WERI-Rb-1 (cell line): Measurements from ENCODE around the gene OR51V1.
A peak's percentile ranks its signal among the peaks of the same experiment; 100 is the strongest.

Experiments
- DNase-seq: peaks from one replicate; pipeline ENCODE4 v3.0.0-alpha.2; 2020
- H3K27ac ChIP-seq: fragments of 250-450 bp; sonication (Bioruptor Pico); 2 replicates; pipeline ENCODE4 v1.5.1; 2020; ENCODE audit warnings: mild to moderate bottlenecking, moderate library complexity
- H3K27me3 ChIP-seq: fragments of 250-450 bp; sonication (Bioruptor Pico); 2 replicates; pipeline ENCODE4 v1.5.1; 2021; ENCODE audit warnings: mild to moderate bottlenecking, low read depth, moderate library complexity; ENCODE audit not compliant: insufficient read depth, severe bottlenecking
- H3K36me3 ChIP-seq: fragments of 250-450 bp; sonication (Bioruptor Pico); 2 replicates; pipeline ENCODE4 v1.5.1; 2020; ENCODE audit warnings: mild to moderate bottlenecking, moderate library complexity
- H3K4me3 ChIP-seq: 2 replicates; pipeline ENCODE4 v1.5.1; 2011; ENCODE audit warnings: low read depth, mild to moderate bottlenecking, control low read depth, low read length
- H3K9me3 ChIP-seq: fragments of 250-450 bp; sonication (Bioruptor Pico); 2 replicates; pipeline ENCODE4 v1.5.1; 2021; ENCODE audit warnings: mild to moderate bottlenecking, moderate library complexity; ENCODE audit not compliant: severe bottlenecking
- CTCF ChIP-seq: IDR thresholded peaks from 2 replicates; pipeline ENCODE4 v1.5.1; 2011; ENCODE audit warnings: low read depth, mild to moderate bottlenecking, control low read depth, inconsistent platforms, low read length

The OR51V1 gene

GRCh38 chr11:5224538-5225479, 24.3 kb upstream of the OR51V1 start:
- H3K27ac ChIP-seq: no peak overlapping the region

DNA sequence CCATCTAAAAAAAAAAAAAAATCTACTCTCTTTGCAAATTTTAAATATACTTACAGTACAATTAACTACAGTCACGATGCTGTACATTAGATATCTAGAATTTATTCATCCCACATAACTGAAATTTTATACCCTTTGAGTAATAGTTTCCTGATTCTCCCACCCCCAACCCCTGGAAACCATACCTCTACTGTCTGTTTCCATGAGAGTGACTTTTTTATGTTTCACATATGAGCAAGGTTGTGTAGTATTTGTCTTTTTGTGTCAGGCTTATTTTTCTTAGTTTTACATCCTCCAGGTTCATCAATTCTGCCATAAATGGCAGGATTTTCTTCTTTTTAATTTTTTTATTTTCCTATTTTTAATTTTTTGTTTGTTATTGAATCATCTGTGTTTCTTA, 23.2 kb upstream of the OR51V1 start:
- Histone ChIP-seq H3K9me3 (no peaks in the 10 kb centered on the region), H3K27ac (no peak overlapping the region), H3K36me3 (no peaks in the 10 kb centered on the region), H3K27me3 (peaks cover 30% of the 10 kb centered on the region), H3K4me3 (no peak overlapping the region)
- DNase-seq: no peak
- TF ChIP-seq CTCF: no peak

More at GRCh38 chr11:5224538-5225479, 24.3 kb upstream of the OR51V1 start:
- Histone ChIP-seq H3K36me3 (no peaks in the 10 kb centered on the region), H3K4me3 (no peak overlapping the region), H3K9me3 (no peaks in the 10 kb centered on the region), H3K27me3 (peaks cover 34% of the 10 kb centered on the region)
- no peak for DNase-seq
- no peak for TF ChIP-seq CTCF

- no peaks in the 10 kb centered on the region for H3K9me3 ChIP-seq
- peaks cover 29% of the 10 kb centered on the region for H3K27me3 ChIP-seq
- H3K4me3 ChIP-seq: no peak overlapping the region
- no peaks in the 10 kb centered on the region for H3K36me3 ChIP-seq
- H3K27ac ChIP-seq: no peak overlapping the region
- DNase-seq: no peak
- no peak for TF ChIP-seq CTCF
These were observed 22.7 kb upstream of the OR51V1 start for GRCh38 chr11:5223146-5223545.

DNA sequence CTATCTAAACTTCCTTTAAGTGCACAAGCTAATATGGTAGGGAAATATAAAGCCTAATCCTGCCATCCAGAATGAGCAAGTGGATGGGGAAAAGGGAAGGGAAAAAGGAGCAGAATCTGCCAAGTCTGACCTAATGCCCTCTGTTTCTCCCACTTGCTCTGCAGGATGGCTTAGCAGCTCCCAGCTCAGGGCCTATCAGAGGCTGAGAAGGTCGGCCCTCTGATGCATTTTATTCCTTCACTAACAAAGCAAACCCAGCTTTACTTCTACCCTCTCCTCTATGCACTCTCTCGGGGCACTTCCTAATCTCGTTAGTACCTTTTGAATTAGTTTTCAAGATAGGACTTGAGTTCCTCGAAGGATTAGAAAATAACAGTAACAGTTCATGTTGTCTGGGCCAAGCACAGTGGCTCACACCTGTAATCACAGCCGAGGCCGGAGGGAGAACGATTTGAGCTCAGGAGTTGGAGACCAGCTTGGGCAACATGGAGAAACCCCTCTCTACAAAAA, 9.9 kb upstream of the OR51V1 start:
- no peak for TF ChIP-seq CTCF
- DNase-seq: no peak
- Histone ChIP-seq H3K27ac (no peak overlapping the region), H3K9me3 (no peaks in the 10 kb centered on the region), H3K27me3 (peaks cover 45% of the 10 kb centered on the region), H3K36me3 (no peaks in the 10 kb centered on the region), H3K4me3 (no peak overlapping the region)

GRCh38 chr11:5204787-5205186, 4.3 kb upstream of the OR51V1 start:
- Histone ChIP-seq H3K4me3 (no peak overlapping the region), H3K9me3 (no peaks in the 10 kb centered on the region), H3K27me3 (peaks cover 41% of the 10 kb centered on the region), H3K36me3 (no peaks in the 10 kb centered on the region), H3K27ac (no peak overlapping the region)
- TF ChIP-seq CTCF: peak; percentile 38; the same call in 1 of the 2 replicates
- DNase-seq: peak; percentile 6
